Epithelial cell of prostate (primary cell): ENCODE measurements around the gene SIPA1L3.
"Not testable (repeated sequence)": the region's sequence is repeated elsewhere in the genome, so short reads cannot be mapped to it uniquely, and the experiment has no call there.

ENCODE experiments used
- DNase-seq: peaks from one replicate; pipeline ENCODE4 v3.0.0-alpha.2; 2011; ENCODE audit warnings: low read depth, low spot score
- H3K27ac ChIP-seq: fragments of 450-650 bp; 2 replicates; pipeline ENCODE4 v1.5.1; 2017; ENCODE audit warnings: mild to moderate bottlenecking

Gene SIPA1L3

DNA sequence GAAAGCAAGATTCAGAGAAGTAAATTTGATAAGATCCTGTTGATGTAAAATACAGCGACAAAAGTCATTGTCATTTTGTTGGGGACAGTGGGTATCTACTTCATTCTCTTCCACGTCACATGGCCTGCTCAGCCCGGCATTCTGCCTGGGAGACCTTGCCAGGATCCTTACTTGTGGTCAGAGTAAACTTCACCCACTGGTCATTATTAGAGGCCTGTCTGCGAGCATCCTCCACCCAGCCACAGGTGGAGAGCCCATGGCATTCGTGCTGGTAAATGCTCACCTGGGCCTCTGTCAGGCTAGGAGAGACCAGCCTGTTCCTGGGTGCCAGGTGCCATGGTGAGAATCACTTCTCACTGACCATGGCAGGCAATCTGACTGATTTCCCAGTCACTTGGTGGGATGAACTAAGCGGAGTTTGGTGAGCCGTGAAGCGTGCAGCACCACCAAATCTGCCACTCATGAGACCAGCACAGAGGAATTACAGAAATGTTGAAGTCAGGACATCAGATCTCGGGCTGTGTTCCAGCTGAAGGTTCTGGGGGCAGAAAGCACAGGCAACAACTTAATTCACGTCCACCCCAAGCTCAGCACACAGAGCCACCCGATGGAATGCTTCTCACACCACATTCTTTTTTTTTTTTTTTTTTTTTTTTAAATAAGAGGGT is 107.0 kb downstream of the SIPA1L3 start:
- no peak for DNase-seq
- H3K27ac ChIP-seq, result peak overlapping the region; percentile 61

- DNase-seq, result no peak
Measured at GRCh38 chr19:38015216-38015615, 108.2 kb downstream of the SIPA1L3 start.

GRCh38 chr19:38015761-38016160 is 108.8 kb downstream of the SIPA1L3 start:
- peak overlapping the region; percentile 61 for H3K27ac ChIP-seq
- DNase-seq, result no peak

More at GRCh38 chr19:38015216-38015615, 108.2 kb downstream of the SIPA1L3 start:
- peak overlapping the region; percentile 61 for H3K27ac ChIP-seq

DNA sequence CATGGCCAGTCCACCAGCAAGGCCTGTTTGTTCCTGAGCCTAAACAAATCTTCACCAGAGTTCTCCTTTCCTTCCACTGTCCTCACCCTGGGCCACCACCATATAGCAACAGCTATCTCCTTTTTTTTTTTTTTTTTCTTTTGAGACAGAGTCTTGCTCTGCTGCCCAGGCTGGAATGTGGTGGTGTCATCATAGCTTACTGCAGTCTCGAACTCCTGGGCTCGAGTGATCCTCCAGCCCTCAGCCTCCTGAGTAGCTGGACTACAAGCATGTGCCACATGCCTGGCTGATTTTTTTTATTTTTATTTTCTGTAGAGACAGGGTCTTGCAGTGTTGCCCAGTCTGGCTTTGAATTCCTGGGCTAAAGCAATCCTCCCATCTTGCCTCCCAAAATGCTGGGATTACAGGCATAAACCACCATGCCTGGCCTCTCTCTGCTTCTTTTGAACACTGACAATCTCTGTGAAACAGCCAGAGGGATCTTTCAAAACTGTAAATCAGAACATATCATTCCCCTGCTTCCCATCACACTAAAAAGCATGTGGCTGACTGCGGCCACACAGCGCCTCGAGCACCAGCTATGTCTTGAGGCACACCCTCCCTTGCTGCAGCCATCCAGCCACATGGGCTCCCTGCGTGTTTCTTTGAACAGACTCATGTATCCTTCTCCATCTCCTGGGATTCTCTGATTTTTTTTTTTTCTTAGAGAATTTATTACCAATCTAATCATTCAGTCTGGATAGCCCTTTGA is 110.6 kb downstream of the SIPA1L3 start:
- DNase-seq, result no peak
- H3K27ac ChIP-seq, result no peak overlapping the region

GRCh38 chr19:38018694-38019395 is 111.8 kb downstream of the SIPA1L3 start:
- no peak for DNase-seq
- H3K27ac ChIP-seq, result no peak overlapping the region

DNA sequence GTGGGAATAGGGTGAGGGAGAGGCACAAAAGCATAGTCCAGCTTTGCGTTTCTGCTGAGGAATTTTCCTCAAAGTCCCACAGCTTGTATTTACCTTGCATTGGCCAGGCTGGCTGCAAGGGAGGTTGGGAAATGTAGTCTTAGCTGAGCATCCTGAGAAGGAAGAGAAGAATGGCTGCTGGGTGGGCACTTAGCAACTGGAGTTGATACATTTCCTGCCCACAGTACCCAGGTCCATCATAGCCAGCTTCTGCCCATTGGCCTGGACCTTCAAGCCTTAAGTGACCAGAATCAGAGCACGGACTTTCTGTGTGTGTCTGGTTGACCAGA is 112.4 kb downstream of the SIPA1L3 start:
- no peak for DNase-seq
- no peak overlapping the region for H3K27ac ChIP-seq

GRCh38 chr19:38020311-38020710 is 113.3 kb downstream of the SIPA1L3 start:
- no peak for DNase-seq
- H3K27ac ChIP-seq, result no peak overlapping the region

- DNase-seq, result no peak
- H3K27ac ChIP-seq, result no peak overlapping the region
Measured at GRCh38 chr19:38021352-38021751, 114.3 kb downstream of the SIPA1L3 start.

DNA sequence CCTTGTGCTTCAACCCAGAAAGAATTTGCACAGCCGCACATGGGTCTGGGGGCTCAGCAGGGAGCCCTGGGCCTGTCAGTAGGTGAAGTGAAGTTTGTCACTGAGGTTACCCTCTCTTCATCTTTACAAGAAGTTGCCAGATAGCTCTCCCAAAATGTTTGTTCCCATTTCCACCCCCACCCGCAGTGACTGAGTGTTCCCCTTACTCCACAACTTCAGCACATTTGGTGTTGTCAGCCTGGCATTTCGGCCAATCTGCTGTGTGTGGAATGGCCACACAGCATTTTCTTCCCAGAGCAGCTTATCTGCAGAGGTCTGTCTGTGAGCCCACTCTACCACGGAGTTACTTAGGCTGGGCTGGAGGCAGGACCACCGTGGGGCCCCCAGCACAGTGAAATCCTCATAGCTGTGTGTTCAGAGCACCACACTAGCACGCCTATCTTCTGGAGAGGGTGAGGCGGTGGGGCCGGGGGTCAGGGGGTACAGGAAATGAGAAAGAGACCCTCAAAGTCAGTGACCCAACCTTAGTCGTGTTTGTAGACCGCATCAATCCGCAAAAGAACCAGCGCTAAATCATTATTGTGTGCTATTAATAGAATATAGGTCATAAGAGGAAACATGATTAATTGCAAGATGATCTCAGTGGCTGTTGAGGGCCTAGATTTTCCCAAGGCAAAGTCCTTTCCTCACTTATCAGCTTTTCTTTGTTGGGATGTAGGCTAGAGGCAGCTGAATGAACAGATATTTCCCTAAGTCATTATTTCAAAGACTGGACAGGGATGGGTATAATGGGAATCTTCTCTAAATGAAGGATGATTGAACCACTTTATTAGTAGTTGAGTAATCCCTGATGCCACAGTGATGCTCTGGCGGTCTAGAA is 116.0 kb downstream of the SIPA1L3 start:
- DNase-seq, result no peak
- H3K27ac ChIP-seq, result no peak overlapping the region

DNA sequence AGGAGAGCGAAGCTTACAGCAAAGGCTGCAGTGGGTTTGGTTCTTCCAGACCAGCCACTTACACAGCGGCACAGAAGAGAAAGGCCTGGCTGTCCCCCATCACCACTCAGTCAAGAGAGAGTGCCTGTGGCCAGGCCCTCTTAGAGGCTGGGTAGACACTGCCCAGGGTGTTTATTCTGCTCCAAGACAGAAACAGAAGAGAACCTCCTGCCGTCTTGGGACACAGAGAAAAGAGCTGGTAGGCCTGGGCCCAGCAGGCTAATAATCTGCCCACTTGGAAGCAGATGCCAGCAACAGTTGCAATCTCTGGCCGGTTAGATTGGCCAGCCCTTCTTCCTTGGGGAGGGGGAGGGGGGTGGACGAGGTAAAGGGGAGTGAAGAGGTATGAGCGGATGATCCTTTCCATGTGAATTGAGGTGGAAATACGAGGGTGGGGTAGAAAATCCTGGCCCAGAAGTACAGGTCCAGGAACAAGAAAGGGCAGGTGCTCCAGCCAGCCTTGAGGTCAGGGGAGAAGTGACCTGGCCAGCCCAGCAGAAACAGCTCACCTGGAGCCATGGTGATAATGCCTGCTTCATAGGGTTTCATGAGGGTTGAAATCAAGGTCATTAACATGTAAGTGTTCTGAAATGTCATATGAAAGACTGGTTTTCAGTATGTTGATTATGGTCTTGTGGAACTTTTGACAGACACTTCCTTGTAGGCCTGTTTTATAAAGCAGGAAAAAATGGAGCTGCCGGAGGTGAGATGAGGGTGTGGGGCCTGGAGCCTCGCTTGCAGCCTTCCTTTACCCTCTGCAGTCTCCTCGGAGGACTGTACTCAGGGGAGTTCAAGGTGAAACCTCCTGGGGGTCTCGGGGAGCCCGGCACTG is 116.9 kb downstream of the SIPA1L3 start:
- H3K27ac ChIP-seq, result peak overlapping the region; percentile 46
- DNase-seq, result no peak

- no peak for DNase-seq
- peak overlapping the region; percentile 46 for H3K27ac ChIP-seq
Measured at GRCh38 chr19:38024992-38025908, 118.2 kb downstream of the SIPA1L3 start.

- H3K27ac ChIP-seq, result peak overlapping the region; percentile 46
- DNase-seq, result no peak
Measured at GRCh38 chr19:38025909-38026307, 118.9 kb downstream of the SIPA1L3 start.

GRCh38 chr19:38028913-38029510 is 122.0 kb downstream of the SIPA1L3 start:
- DNase-seq, result no peak
- no peak overlapping the region for H3K27ac ChIP-seq

DNA sequence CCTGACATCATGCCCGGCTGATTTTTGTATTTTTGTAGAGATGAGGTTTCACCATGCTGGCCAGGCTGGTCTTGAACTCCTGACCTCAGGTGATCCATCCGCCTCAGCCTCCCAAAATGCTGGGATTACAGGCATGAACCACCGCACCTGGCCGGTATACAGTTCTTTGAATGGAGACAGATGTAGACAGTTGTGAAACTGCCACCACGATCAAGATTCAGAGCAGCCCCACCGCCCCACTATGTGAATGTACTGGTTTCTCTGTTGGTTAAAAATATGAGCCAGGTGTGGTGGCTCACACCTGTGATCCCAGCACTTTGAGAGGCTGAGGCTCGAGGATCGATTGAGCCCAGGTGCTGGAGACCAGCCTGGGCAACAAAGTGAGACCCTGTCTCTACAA is 123.0 kb downstream of the SIPA1L3 start:
- DNase-seq, H3K27ac ChIP-seq: not testable (repeated sequence)

DNA sequence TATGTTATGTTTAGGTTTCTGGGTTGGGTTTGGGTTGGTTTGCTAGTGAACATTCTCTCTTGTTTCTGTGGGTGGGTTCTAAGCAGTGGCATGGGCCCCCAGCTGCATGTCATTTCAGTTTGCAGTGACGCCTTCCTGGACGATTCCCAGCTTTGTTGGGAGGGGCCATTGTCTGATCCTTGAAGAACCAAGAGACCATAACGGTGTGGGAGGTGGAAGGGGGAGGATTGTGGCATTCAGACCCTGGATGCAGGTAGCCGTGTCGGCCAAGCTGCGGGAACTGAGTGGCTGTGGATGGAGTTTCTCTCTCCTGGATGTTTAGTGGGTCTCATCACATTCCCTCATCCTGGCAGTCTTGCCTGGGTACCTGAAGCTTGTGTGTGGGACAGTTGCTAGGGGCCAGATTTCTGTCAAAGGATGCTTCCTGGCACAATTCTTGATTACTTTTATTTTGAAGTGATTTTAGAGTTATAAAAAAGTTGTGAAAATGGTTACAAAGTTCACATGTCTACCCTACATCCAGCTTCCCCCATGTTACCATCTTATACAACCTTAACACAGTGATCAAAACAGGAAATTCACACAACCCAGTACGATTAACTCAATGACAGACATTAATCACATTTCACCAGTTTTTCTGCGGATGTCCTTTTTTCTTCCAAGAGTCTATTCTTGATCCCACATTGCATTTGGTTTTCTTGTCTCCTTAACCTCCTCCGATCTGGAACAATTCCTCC is 123.8 kb downstream of the SIPA1L3 start:
- no peak for DNase-seq
- no peak overlapping the region for H3K27ac ChIP-seq

DNA sequence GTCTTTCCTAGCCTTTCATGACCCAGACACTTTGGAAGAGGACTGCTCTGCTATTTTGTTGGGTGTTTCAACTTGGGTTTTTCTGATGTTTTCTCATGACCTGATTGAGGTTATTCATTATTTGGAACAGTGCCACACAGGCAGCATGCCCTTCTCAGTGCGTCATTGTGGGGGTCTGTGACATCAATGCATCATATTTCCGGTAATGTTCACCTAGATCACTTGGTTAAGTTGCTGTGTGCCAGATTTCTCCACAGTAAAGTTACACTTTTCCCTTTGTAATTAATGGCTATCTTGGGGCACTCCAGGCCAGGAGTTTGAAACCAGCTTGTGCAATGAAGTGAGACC is 124.4 kb downstream of the SIPA1L3 start:
- no peak overlapping the region for H3K27ac ChIP-seq
- no peak for DNase-seq

DNA sequence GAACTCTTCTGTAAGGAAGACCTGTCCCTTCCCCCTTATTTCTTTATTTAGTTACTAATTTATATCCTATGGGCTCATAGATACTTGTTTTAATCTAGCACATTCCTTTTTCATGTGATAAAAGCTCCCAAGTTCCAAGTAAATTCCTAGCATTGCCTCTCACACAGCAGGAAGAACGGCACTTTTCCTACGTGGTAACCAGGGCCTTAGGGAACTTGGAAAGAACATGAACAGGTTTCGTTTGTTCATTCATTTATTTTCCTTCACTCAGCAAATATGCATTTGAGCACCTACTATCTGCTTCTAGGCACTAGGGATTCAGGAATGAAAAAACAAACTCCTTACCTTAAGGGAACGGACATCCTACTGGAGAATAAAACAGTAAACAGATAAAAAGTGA is 125.1 kb downstream of the SIPA1L3 start:
- no peak overlapping the region for H3K27ac ChIP-seq
- no peak for DNase-seq
